Astrocyte of the hippocampus (primary cell): ENCODE data around the gene NUP98.

Experiments used
- DNase-seq: peaks from one replicate; pipeline ENCODE4 v3.0.0; 2011; ENCODE audit warnings: low read depth, low spot score

NUP98 gene

GRCh38 chr11:3797329-3798090 is at the start of gene NUP98:
NUP98 (minus strand) TSS chr11:3797554; CDS start chr11:3782117, 15,437 bp downstream.
- peak; percentile 100 for DNase-seq

- no peak for DNase-seq
These were observed 48.3 kb upstream of the NUP98 start for GRCh38 chr11:3845670-3846069.

- no peak for DNase-seq
These were observed 47.9 kb upstream of the NUP98 start for GRCh38 chr11:3845246-3845645.

- no peak for DNase-seq
These were observed 46.0 kb upstream of the NUP98 start for GRCh38 chr11:3843326-3843725.

GRCh38 chr11:3841426-3842350 is 44.3 kb upstream of the NUP98 start:
- peak; percentile 93 for DNase-seq

GRCh38 chr11:3840870-3841425 is 43.6 kb upstream of the NUP98 start, which contains the start of gene RHOG:
RHOG (minus strand) TSS chr11:3840959; CDS start chr11:3828138, 12,821 bp downstream.
- peak; percentile 86 for DNase-seq

- no peak for DNase-seq
These were observed 42.9 kb upstream of the NUP98 start for GRCh38 chr11:3840004-3840869.

- no peak for DNase-seq
These were observed 41.1 kb upstream of the NUP98 start for GRCh38 chr11:3838504-3838903.

- no peak for DNase-seq
These were observed 40.4 kb upstream of the NUP98 start for GRCh38 chr11:3837793-3838192.

GRCh38 chr11:3836903-3837302 is 39.5 kb upstream of the NUP98 start:
- no peak for DNase-seq

GRCh38 chr11:3835751-3836150 is 38.4 kb upstream of the NUP98 start:
- no peak for DNase-seq

- no peak for DNase-seq
These were observed 37.5 kb upstream of the NUP98 start for GRCh38 chr11:3834664-3835461.

- DNase-seq: no peak
These were observed 37.0 kb upstream of the NUP98 start for GRCh38 chr11:3834349-3834663.

- DNase-seq: no peak
These were observed 36.1 kb upstream of the NUP98 start for GRCh38 chr11:3833449-3833848.

GRCh38 chr11:3832816-3833215 is 35.5 kb upstream of the NUP98 start:
- DNase-seq: no peak

GRCh38 chr11:3831378-3832239 is 34.3 kb upstream of the NUP98 start:
- DNase-seq: no peak

- no peak for DNase-seq
These were observed 33.4 kb upstream of the NUP98 start for GRCh38 chr11:3830730-3831129.

GRCh38 chr11:3830088-3830487 is 32.7 kb upstream of the NUP98 start:
- DNase-seq: no peak

- no peak for DNase-seq
These were observed 30.3 kb upstream of the NUP98 start for GRCh38 chr11:3827434-3828186.
